Inflammatory macrophage treated with lipopolysaccharide for 1 hour (primary cell): Measurements from ENCODE around the gene GLIPR2.
"Not testable (repeated sequence)": the region's sequence is repeated elsewhere in the genome, so short reads cannot be mapped to it uniquely, and the experiment has no call there.

Source experiments
- DNase-seq, 2 donors: peaks; one replicate each; pipeline ENCODE4 v3.0.0-alpha.2; 2020 to 2022

The GLIPR2 gene

DNA sequence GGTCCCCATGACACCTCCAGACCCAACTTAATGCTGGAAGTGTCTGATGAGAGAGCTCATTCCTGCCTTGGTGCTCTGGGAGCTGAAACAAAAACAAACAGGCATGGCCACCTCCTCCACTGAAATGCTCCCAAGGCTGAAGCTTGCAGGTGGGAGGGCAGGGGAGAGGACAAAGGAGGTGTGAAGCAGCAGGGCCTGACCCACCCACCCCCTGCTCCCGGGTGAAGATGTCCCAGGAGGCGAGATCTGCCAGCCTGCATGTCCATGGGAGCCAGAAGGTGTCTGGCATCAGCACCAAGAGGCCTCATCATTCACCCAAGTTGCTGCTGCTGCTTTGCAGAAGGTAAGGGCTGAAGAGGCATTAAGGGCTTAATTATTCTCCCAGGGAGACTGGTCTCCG lies 28.5 kb downstream of the GLIPR2 start:
- no peak for DNase-seq

DNA sequence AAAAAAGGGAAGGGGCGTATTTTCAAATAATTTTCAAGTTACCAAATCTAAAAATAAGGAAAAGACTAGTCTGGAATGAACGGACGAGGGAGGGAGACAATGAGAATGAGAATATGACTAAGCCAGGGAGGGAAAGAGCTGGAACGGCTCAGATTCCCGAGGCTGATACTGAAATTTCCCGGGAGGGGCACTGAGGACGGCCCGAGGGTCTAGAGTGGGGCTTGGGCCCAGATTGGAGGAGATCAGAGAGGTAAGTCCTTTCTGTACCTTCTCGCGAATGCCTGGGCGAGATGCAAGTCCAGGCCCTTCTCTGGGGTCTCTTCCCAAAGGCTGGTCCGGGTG lies 29.3 kb downstream of the GLIPR2 start:
- DNase-seq, result no peak

DNA sequence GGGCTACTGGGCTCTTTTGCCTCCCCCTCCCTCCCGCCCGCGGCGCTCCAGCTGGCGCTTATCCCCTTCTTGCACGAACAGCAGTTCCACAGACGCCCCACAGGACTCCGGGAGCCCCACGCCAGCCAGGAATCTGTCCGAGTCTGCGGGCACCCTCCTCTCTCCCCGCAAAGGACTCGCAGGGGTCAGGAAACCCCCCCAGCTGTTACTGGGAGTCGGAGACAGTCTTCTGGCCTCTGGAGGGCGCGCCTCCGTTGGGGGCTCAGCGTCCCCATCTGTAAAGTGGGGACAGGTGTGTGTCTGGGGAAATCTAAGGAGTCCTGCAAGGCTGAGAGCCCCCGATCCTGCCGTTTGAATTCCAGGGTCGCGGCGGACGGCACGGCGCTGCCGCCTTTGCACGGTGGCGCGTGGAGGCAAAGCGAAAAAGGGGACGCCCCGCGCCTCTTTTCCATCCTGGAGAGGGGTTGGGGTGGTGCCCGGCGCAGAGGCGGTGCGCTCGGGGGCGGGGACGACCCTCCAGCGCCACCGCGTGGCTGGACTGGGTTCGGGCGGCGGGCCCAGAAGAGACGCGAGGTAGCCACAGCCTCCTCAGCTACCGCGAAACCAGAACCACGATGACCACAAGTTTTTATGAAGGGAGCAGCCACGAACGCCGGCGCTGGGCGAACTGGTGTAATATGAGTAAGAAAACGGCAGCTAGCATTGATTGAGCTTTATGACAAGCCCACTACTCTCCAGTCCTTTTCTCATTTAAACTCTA lies 29.8 kb downstream of the GLIPR2 start:
- DNase-seq, result peak; percentile 59 to 86

DNA sequence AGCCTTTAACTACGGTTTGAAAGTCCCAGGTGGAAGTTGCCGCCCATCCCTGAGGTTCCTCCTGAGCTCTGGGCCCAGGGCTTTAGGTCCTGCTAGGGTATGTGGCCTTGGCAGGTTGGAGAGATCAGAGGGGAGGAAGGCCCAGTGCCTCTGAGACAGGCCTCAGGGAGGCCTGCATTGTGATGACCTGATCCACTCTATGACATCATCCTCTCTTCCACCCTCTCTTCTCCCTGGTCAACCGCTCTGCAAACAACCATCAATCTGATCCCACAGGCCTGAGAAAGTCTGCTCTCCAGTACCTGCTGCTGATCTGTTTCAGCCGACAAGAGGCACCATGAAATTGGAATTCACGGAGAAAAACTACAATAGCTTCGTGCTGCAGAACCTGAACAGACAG lies 32.6 kb downstream of the GLIPR2 start, which contains the start of gene CCIN:
Gene CCIN (plus strand): TSS at position 223 of the 400 bp plus-strand sequence. CDS start 115 bp downstream, at position 338.
- DNase-seq, result no peak

DNA sequence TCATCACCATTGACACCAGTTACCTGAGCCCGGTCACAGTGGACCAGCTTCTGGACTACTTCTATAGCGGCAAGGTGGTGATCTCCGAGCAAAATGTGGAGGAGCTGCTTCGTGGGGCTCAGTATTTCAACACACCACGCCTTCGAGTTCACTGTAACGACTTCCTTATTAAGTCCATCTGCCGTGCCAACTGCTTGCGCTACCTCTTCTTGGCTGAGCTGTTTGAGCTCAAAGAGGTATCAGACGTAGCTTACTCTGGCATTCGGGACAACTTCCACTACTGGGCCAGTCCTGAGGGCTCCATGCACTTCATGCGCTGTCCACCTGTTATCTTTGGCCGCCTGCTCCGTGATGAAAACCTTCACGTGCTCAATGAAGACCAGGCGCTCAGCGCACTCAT lies 33.2 kb downstream of the GLIPR2 start:
- peak; percentile 26 to 38 for DNase-seq

DNA sequence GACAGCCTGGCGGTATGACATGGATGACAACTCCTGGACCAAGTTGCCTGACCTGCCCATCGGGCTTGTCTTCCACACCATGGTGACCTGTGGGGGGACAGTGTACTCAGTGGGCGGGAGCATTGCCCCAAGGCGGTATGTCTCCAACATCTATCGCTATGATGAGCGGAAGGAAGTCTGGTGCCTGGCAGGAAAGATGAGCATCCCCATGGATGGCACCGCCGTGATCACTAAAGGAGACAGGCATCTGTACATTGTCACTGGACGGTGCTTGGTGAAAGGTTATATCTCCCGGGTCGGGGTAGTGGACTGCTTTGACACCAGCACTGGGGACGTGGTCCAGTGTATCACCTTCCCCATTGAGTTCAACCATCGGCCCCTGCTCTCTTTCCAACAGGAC lies 34.0 kb downstream of the GLIPR2 start:
- no peak for DNase-seq

DNA sequence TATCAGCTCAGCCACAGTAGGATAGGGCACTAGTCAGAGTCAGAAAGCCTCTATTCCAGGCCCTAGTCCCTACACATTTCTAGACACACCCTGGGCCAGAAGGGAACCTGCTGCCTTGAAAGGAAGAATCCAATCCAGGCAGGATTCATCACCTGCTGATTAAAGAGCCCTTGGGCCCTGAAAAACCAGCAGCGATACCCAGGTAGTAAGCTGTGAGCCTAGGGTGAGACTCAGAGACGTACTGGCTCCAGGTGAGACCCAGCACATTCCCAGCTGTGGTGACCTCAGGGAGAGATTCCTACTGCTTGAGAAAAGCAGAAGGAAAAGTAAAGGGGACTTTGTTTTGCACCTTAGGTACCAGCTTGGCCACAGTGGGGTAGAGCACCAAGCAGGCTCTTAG lies 37.3 kb downstream of the GLIPR2 start:
- no peak for DNase-seq

DNA sequence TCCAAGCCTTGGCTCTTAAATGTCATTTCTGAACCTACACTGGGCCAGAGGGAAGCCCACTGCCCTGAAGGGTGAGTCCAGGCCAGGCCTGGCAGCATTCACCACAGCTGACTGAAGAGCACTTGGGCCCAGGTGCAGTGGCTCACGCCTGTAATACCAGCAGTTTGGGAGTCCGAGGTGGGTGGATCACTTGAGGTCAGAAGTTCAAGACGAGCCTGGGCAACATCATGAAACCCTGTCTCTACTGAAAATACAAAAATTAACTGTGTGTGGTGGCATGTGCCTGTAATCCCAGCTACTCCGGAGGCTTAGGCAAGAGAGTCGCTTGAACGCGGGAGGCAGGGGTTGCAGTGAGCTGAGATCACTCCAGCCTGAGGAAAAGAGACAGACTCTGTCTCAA lies 37.7 kb downstream of the GLIPR2 start:
- no peak for DNase-seq

DNA sequence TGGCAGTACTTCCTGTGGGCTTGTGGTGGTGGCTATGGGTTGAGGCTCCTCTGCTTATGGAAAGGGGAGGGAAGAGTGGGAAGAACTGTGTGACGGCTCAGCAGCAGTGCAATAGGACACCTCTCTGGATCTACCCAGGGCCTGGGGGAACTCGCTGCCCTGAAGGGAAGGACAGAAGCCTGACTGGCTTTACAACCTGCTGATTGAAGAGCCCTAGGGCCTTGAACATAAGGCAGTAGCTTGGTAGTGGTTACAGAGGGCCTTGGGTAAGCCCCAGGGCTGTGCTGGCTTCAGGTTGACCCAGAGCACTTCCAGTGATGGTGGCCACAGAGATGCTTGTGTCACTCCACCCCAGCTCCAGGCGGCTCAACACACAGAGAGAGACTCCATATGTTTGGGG lies 38.2 kb downstream of the GLIPR2 start:
- no peak for DNase-seq

DNA sequence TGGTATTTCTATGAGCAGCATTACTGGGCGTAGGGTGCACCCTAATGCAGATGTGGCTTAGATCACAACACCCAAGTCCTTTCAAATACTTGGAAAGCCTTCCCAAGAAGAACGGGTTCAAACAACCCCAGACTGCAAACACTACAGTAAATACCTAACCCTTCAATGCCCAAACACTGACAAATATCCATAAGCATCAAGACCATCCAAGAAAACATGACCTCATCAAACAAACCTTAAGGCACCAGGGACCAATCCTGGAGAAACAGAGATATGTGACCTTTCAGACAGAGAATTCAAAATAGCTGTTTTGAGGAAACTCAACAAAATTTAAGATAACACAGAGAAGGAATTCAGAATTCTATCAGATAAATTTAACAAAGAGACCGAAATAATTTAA lies 38.7 kb downstream of the GLIPR2 start:
- not testable (repeated sequence) for DNase-seq

DNA sequence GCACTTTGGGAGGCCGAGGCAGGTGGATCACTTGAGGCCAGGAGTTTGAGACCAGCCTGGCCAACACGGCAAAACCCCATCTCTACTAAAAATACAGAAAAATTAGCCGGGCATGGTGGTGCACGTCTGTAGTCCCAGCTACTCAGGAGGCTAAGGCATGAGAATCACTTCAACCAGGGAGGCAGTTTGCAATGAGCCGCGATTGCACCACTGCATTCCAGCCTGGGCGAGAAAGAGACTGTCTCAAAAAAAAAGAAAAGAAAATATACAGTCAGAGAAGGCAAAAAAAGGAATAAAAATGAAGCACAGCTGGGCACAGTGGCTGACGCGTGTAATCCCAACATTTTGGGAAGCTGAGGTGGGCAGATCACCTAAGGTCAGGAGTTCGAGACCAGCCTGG lies 40.0 kb downstream of the GLIPR2 start:
- DNase-seq, result not testable (repeated sequence)

DNA sequence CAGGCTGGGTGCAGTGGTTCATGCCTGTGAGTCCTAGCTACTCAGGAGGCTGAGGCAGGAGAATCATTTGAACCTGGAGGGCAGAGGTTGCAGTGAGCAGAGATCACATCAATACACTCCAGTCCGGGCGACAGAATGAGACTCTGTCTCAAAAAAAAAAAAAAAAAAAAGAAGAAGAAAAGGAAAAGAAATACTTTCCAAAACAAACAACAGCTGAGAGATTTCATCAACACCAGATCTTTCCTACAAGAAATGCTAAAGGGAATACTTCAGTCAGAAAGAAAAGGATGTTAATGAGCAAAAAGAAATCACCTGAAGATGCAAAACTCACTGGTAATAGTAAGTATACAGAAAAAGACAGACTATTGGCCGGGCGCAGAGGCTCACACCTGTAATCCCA lies 41.0 kb downstream of the GLIPR2 start:
- no peak for DNase-seq

DNA sequence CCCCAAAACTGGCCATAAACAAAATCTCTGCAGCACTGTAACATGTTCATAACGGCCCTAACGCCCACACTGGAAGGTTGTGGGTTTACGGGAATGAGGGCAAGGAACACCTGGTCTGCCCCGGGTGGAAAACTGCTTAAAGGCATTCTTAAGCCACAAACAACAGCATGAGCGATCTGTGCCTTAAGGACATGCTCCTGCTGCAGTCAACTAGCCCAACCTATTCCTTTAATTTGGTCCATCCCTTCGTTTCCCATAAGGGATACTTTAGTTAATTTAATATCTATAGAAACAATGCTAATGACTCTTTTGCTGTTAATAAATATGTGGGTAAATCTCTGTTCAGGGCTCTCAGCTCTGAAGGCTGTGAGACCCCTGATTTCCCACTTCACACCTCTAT lies 43.7 kb downstream of the GLIPR2 start:
- not testable (repeated sequence) for DNase-seq

DNA sequence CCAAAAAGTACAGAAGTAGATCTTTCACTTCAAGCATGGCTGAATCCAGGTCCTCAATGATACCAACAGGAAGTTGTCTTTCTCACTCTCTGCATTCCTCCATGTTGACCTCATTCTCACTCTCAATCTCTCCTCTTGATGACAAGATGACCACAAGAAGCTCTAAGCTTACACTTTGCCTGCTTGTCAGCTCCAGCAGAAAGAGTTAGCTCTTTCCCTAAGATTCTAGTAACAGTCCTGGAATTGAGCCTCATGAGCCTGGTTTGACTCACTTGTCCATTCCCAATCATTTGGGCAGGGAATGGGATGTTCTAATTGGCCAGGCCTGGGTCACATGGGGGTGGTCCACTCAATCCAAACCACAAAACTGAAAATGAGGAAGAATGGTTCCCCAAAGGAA lies 50.9 kb downstream of the GLIPR2 start:
- DNase-seq, result no peak

DNA sequence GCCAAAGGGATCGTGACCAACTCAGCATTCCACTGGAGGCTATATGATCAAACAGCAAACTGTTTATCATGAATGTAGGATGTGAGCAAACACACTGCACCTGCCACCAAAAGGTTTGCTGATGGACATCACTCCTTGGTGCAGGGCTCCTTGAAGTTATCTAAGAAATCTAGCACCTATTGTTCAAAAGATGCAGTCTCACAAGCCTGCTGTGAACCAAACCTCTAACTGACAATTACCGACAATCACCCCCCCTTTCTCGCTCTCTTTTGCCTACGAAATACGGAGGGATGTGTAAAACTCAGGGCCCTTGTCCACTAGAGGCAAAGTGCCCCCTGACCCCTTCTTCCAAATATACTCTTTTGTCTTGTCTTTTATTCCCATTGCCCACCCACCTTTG lies 51.7 kb downstream of the GLIPR2 start:
- DNase-seq, result no peak

DNA sequence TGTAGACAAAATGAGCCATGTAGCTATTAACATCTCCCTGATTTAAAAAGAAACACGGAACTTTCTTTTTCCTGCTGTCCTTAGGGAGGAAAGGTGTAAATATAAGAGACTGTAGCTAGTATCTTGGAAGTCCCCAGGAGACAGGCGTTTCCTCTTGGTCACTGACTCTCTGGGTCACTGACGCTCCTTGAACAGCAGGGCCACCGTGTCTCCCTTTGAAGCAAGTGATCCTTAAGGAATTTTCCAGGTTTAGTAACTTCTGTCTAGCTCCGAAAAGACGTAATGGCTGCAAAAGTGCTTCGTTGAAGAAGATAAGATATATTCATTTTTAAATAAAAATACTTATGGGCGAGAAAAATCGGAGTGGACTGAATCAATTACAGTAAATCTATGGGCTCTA lies 53.4 kb downstream of the GLIPR2 start:
- peak; percentile 59 to 68 for DNase-seq

DNA sequence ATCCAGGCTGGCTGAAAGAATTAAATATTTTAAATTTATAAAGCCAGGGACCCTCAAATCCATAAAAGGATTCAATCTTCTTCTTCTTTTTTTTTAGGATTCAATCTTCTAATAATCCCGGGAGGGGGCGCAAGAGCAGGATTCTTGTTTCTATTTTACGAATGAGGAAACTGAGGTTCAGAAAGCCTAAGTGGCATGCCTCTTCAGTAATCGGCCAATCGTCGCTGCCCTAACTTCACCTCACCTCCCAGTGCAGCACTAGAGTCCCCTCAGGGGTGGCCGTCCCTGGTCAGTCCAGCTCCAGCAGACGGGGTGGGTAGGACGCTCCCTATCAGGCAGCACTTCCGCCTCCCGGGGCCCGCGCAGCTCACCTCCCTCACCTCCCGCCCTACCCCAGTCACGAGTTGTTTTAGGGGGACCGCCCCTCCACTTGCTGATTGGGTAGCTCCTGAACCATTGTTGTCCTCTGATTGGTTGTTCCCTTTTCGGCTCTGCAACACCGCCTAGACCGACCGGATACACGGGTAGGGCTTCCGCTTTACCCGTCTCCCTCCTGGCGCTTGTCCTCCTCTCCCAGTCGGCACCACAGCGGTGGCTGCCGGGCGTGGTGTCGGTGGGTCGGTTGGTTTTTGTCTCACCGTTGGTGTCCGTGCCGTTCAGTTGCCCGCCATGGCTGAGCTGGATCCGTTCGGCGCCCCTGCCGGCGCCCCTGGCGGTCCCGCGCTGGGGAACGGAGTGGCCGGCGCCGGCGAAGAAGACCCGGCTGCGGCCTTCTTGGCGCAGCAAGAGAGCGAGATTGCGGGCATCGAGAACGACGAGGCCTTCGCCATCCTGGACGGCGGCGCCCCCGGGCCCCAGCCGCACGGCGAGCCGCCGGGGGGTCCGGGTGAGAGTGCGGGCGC lies 54.1 kb downstream of the GLIPR2 start, which contains the start of gene CLTA:
Gene CLTA (plus strand): TSS at position 534 of the 902 bp plus-strand sequence. CDS start 136 bp downstream, at position 670.
- peak; percentile 96 to 99 for DNase-seq

DNA sequence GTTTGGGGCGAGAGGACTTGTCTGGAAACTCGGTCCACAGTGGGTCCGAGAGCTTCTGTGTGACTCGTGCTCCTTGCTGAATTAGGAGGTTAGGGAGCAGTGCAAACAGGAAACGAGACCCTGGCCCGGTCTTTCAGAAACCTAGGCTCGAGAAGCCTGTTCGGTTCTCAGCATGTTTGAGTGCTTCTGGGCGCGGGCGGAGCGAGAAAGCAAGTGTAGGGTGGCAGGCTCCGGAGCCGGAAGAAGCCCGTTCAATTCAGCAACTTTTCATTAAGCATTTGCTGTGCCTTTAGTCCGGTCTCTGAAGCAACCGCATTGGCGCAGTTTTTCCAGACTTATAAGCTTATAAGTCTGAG lies 54.7 kb downstream of the GLIPR2 start:
- peak; percentile 27 to 44 for DNase-seq

DNA sequence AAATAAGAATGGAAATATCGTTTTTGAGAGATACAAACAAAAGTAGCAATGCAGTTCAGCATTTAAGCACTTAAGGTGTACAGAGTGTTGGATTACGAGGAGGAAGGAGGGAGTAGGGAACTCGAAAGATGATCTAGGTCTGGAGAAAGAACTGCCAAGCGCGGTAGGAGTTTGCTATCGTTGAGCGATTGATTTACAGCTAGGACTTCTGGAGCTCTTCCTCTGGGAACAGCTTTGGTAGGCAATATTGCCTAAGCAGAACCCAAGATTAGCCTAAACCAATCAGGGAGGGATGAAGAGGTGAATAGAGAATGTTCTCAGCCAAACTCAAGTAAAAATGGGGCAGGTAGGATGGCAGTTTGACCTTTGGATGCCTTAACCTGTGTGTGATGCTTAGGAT lies 55.2 kb downstream of the GLIPR2 start:
- DNase-seq, result peak; percentile 5 to 14

DNA sequence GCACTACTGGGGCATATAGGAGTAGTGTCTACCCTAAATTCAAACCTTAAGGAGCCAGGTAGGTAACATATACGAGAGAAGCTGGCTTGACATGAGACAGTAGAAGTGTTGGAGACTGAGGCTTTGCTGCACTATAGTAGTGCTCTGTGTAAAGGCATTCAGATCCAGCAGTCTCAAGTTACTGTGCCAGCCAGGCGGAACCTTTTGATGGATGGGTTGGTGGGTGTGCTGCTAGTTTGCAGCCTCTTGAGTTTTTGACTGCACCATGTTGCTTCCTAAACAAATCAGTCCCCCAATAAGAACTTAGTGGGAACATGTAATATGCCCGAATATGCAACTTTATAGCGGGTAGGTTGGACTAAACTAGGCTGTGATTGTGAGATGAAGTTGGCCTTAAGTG lies 55.7 kb downstream of the GLIPR2 start:
- no peak for DNase-seq

DNA sequence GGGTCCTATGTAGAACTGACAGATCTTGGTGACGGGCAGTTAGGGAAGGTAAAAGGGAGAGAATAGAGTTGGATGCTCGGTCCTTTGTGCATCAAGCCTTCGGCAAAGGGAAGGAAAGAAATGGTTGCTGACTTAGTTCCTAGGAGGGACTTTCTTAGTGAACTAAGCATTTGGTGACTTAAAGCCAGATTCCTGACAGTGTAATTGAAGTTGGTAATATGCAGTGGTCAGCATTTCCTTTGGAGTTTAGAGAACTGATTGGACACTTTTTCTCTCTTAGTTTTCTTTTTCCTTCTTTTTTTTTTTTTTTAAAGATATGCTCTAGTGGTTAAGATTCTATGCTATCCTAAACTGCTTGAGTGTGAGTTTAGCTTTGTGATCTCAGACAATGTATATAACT lies 56.5 kb downstream of the GLIPR2 start:
- DNase-seq, result peak; percentile 28 to 33

DNA sequence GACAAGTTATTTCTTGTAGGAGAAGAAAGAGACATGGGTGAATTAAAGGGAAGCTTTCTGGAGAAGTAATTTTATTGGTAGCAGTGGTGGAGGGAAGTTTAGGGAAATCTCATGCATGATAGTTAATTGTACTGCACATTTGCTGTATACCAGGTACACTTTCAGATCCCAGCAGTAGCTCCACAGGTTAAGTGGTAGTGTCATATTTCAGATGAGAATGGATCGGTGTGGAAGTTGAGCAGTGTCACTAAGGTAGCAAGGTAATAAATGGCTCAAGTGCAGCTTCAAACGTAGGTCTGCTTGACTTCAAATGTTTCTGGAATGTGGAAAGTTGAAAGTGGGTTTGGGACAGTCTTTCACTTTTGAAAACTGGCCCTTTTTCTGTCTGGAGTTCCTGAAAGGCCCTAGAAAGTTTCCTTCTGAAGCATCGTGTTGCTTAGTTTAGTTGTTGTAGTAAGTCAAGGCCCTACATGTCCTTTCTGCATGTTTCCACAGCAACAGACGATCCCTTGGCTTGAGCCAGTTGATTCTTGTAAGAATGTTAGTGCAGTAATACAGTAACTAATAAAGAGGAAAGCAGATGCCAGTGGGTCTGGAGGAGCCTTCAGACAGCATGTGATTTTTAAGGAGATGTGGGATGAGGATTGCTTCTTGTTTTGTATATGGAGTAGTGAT lies 57.9 kb downstream of the GLIPR2 start:
- DNase-seq, result no peak

DNA sequence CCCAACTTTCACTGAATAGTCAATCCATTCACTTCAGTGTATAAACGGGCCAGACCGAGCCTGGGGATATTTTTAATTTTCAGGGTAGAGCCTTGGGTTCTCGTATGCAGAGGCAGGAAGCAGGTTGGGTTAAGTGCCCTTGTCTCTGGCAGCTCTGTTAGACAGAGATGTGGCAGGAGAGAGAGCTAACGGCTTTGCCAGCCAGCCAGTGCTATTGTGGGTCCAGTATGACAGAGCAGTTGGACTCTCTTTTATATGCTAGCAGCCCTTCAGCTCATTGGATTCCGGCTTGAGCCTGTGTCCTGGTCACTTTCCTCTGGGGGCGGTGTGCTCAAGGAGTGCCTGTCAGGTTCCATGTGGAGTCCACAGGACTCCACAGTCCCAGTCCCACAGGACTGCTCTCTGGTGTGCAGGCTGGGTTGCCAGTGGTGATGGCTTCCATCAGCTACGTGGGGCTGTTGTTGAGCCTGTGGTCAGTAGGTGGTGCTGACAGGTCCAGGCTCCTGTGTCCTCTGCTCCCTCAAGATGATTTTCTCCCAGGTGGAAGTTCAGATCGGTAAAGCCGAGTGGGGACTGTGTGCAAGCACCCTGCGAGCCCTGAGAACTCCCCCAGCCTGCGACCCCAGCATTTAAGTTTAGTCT lies 68.5 kb downstream of the GLIPR2 start:
- DNase-seq, result no peak
